Stimulated activated CD4-positive, alpha-beta T cell treated with anti-CD3 and anti-CD28 coated beads, Interleukin-15, amount 100 ng/mL, for 48 hours (primary cell): ENCODE measurements around the gene ZC3HAV1.
"Not testable (repeated sequence)": the region's sequence is repeated elsewhere in the genome, so short reads cannot be mapped to it uniquely, and the experiment has no call there.

Experiments used
- DNase-seq, 2 donors: peaks; one replicate each; pipeline ENCODE4 v3.0.0-alpha.2; 2020; ENCODE audit warnings: low read depth in 2 of 2

ZC3HAV1 gene

DNA sequence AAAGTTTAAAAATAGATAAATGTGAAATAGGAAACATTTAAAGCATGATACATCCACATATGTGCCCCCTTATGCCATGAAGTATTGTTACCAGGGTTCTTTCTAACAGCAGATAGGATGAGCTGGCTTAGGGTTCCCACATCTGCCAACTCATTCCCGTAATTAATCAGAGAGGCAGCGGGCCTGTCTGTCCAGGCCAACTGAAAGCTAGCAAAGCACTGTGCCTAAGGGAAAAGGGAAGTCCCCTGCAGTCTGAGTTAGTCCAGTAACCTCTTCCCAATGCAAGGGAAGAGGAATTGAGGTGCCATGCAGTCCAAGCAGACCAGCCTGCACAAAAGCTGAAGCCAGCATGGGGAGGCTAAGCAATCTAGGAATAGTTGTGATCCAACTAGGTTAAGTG, 55.4 kb downstream of the ZC3HAV1 start:
- no peak for DNase-seq

DNA sequence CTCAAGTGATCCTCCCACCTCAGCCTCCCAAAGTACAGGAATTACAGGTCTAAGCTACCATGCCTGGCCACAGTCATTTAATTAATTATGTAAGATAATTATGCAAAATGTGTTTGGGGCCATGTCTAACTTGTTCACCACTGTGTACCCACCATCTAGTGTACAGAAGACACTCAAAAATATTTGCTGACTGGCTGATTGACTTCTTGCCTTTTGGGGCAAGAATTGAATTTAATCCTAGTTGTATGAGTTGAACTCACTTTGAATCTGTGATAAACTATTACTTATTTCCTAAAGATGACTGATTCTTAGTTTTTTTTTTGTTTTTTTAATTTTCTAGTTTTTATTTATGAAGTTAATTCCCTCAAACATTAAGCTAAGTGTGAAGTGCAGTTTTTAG, 57.9 kb downstream of the ZC3HAV1 start:
- DNase-seq, result no peak

DNA sequence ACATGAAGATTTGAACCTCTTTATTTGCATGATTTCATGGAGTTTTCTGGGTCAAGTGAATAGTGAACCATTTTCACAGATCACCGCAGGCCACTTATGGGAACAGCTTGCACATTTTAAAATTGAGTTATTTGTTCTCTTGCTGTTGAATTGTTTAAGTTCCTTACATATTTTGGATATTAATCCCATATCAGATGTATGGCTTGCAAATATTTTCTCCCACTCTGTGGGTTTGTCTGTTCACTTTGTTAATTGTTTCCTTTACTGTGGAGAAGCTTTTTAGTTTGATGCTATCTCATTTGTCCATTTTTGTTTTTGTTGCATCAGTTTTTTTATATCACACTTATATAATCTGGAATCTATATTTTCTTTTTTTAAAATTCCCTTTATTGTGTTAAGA, 59.6 kb downstream of the ZC3HAV1 start:
- no peak for DNase-seq

DNA sequence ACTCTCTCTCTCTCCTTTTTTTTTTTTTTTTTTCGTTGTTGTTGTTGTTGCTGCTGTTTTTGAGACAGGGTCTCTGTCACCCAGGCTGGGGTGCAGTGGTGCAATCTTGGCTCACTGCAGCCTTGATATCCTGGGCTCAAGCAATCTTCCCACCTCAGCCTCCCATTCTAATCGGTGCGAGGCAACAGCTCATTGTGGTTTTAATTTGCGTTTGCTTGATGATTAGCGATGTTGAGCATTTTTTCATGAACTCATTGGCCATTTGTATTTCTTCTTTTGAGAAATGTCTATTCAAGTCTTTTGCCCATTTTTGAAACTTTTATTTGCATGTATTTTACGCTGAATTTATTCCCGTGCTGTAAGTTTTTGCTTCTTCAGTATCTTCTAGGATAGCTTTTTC, 60.4 kb downstream of the ZC3HAV1 start:
- DNase-seq, result no peak

GRCh38 chr7:139047970-139048369, 61.5 kb downstream of the ZC3HAV1 start:
- peak in 1 of 2 donors; percentile 27 for DNase-seq

GRCh38 chr7:139046143-139046542, 63.4 kb downstream of the ZC3HAV1 start:
- no peak for DNase-seq

- no peak for DNase-seq
These were observed 64.4 kb downstream of the ZC3HAV1 start for GRCh38 chr7:139044813-139045794.

DNA sequence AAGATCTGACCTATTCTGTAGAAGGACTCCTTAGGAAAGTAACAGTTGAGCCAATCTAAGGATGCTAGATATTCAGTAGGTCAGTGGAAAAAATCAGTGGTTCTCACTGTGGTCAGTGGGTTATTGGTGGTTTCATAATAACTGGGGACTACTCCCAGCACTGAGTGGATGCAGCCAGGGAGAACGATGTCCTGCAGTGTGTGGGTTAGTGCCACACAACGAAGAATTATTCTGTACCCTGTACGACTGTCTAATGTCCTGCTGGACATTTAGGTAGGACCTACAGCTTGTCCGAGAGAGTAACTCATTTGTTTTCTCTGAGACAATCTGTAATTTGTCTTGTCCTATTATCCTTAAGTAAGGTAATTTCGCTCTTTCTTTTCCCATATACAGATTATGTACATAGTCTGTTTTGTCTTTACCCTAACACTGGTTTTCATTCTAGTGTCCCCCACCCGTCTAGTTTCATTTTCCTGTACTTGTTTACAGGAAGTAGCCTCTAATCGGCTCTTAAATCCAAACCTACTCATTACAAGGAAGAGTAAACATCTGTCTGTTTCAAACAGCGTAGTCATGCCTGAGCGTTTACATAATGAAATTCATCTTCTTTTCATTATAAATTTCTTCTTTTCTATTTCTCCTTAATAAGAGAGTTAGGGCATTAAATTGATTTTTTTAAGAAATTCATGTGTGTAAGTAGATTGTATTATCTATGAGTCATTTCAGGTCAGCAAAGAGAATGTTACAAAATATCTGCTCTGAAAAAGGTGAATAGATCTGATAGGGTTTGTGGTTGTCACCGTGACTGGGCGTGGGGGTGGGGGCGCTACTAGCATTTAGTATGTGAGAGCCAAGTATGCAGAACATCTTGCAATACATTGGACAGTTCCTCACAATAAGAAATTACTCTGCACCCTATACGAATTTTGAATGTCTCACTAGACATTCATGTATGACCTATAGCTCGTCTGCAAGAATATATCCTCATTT, 65.4 kb downstream of the ZC3HAV1 start:
- DNase-seq, result peak; percentile 59 to 62

DNA sequence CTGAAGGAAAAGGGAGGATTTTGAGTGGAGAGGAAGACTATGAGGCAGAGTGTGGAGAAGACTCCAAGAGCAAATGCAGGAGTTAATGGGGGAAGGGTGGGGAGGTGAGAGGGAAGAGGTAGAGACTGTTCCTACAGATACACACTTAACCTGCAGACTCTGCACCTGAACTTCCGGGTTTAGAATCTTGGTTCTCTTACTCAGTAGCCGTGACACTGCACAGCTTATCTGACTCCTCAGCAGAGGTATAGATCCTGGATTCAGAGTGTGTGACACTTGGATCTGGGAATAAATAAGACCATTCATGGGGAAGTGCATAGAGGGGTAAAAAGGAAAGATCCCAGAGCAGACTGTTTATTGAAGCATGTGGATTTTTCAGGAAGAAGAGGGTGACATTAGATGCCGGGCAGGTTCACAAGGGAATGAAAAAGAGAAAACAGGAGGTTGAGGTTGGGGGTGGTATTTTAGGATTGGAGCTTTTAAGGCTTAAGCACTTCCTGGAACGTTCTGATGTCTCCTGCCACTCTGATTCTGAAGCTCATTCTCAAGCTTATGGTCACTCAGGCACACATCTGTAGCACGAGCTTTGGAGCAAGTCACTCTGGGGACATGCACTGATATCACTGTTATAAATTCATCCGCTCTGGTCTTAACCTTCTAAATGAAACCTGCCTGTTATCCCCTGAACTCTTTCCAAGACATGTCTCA, 68.0 kb downstream of the ZC3HAV1 start:
- DNase-seq, result no peak

GRCh38 chr7:139038691-139039090, 70.8 kb downstream of the ZC3HAV1 start:
- DNase-seq, result no peak

DNA sequence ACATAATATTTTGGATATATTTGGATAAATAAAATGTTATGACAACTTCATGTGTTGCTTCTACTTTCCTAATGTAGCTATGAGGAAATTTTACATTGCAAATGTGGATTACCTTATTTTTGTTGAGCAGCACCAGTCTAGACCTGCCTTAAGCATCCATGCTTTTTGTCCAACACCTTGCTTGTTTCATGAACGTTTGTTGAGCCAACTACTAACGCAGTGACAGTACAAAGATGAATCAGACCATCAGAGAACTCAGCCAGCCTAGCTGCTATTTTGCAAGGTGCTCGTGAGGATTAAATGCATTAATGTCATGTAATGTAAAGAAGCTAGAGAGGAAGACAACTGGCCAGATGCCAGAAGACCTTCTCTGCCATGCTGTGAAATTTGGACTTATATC, 72.6 kb downstream of the ZC3HAV1 start:
- no peak for DNase-seq

DNA sequence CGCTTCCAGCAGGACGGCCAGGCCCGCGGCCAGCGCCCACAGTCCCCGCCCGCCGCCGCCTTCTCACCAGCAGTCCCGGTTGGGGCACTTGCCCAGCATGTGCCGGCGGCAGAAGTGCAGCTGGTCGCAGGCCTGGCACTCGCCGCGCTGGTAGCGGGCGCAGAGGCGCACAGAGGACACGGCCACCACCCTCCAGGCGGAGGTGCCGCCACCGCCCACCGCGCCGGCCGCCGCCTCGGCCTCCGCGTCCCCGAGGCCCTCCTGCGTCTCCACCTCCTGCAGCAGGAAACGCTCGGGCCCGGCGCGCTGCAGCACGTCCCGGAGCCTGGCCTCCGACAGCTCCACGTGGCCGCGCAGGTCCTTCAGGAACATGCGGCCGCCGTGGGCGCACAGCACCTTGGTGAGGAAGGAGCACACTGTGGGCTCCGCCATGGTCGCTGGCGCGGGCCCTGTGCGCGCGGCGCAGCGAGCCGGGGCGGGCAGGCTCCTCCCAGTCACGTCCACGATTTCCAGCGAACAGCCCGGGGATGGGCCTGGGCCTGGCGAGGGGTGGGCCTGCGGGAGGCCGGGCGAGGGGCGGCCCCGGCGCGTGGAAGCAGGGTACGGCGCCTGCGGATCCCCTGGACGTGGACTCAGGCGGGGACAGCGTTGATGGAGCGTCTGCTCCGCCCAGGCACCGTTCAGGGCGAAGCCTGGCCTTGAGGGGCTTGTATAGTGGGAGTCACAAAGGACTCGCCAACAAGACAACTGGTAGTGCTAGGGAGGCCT, 73.8 kb downstream of the ZC3HAV1 start, which contains the start of gene ZC3HAV1L:
Gene ZC3HAV1L, minus strand, starts transcription at position 457 of the 768 bp plus-strand sequence. Its CDS starts 25 bp downstream, at position 432.
- peak; percentile 49 to 68 for DNase-seq

GRCh38 chr7:139034855-139035585, 74.5 kb downstream of the ZC3HAV1 start:
- DNase-seq, result no peak

DNA sequence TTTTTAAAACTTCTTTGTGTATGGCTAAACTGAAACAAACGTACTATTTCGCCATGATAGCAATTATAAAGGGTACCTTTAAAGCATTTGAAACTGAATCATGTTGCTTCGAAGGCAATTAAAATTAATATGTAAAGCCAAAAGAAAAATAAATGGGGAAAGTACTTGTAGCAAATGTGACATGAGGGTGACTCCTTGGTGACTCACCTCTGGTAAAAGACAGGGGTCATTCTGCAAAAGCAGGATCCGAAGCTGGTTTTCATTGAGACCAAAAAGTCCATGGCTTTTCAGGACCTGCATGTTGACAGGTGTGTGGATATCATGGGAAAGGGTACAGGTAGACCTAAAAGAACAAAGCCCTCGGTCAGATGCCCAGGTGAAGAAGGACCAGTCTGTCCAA, 75.2 kb downstream of the ZC3HAV1 start:
- no peak for DNase-seq

- DNase-seq, result no peak
These were observed 76.0 kb downstream of the ZC3HAV1 start for GRCh38 chr7:139033346-139034114.

GRCh38 chr7:139032473-139032872, 77.0 kb downstream of the ZC3HAV1 start:
- no peak for DNase-seq

DNA sequence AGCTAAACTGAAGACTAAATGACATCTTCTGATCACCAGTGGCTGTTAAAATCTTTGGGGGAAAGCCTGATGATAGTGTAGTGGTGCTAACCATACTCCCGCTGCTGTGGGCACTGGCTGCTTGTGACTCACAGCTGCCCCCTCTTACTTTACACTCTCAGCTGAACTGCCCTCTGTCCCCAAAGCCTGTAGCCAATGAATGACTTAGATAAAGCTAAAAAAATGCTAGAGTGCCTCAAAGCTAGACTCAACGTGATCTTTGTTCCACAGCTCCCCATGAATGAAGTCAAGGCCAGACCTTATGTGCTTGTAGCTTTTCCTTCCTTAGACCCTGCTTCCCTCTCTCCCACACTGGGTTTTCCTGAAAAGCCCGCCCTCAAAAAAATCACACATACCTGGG, 80.2 kb downstream of the ZC3HAV1 start:
- no peak for DNase-seq

DNA sequence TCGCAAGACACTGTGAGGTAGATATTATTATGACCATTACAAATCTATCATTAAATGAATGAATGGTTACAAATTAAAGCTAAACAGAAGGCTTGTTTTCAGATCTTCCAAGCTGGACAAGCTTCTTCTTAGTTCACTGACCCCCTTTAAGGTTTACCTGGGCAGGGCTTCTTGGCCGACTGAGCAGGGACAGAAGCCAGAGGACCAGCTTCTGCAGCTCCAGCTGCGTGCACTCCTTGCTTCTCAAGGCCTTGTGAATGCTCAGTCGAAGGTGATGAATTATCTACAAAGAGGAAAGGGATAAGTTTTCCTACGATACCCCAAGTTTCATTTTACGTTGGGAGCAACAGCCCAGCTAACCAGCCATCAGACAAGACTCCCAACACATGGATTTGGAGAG, 83.0 kb downstream of the ZC3HAV1 start:
- no peak for DNase-seq

DNA sequence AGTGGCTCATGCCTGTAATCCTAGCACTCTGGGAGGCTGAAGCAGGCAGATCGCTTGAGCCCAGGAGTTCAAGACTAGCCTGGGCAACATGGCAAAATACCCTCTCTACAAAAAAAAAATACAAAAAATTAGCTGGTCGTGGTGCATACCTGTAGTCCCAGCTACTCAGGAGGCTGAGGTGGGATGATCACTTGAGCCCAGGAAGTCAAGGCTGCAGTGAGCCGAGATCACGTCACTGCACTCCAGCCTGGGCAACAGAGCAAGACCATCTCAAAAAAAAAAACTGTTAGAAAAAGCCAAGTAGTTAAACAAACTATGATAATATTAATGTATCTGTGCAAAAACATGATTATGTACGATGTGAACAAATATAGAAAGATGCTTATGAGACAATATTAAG, 83.7 kb downstream of the ZC3HAV1 start:
- not testable (repeated sequence) for DNase-seq
